T-helper 2 cell (primary cell): Measurements from ENCODE around the gene BAZ1B.
"Not testable (repeated sequence)": the region's sequence is repeated elsewhere in the genome, so short reads cannot be mapped to it uniquely, and the experiment has no call there.

Experiments
- DNase-seq, 5 experiments: peaks; one replicate each; pipeline versions ENCODE4 v3.0.0 to v3.0.0-alpha.2; 2012 to 2022

BAZ1B gene

GRCh38 chr7:73426016-73426415, 96.1 kb downstream of the BAZ1B start:
- no peak for DNase-seq

GRCh38 chr7:73425356-73425983, 96.6 kb downstream of the BAZ1B start:
- DNase-seq = no peak

- DNase-seq = no peak
These were observed 97.6 kb downstream of the BAZ1B start for GRCh38 chr7:73424489-73424885.

- no peak for DNase-seq
These were observed 98.3 kb downstream of the BAZ1B start for GRCh38 chr7:73423519-73424488.

GRCh38 chr7:73420610-73421009, 101.5 kb downstream of the BAZ1B start:
- not testable (repeated sequence) for DNase-seq

- DNase-seq = not testable (repeated sequence)
These were observed 102.1 kb downstream of the BAZ1B start for GRCh38 chr7:73420016-73420415.

GRCh38 chr7:73418113-73418703, 103.9 kb downstream of the BAZ1B start:
- no peak for DNase-seq

GRCh38 chr7:73410541-73411131, 111.5 kb downstream of the BAZ1B start:
- not testable (repeated sequence) for DNase-seq

- not testable (repeated sequence) for DNase-seq
These were observed 117.2 kb downstream of the BAZ1B start for GRCh38 chr7:73404860-73405259.

- peak in 3 of 5 experiments; percentile 32 to 72 (median 57) for DNase-seq
These were observed 122.7 kb downstream of the BAZ1B start for GRCh38 chr7:73399185-73400050.

GRCh38 chr7:73397521-73398281, 124.4 kb downstream of the BAZ1B start:
- DNase-seq = no peak

- DNase-seq = no peak
These were observed 126.3 kb downstream of the BAZ1B start for GRCh38 chr7:73395538-73396503.

- no peak for DNase-seq
These were observed 127.7 kb downstream of the BAZ1B start for GRCh38 chr7:73394422-73394821.

GRCh38 chr7:73391396-73391795, 130.7 kb downstream of the BAZ1B start:
- no peak for DNase-seq
